Activated T-cell treated with anti-CD3 and anti-CD28 coated beads for 48 hours (primary cell): ENCODE data around the gene AFAP1L2.

Source experiments
- DNase-seq: peaks from one replicate; pipeline ENCODE4 v3.0.0-alpha.2; 2020; ENCODE audit warnings: low read depth

AFAP1L2 gene

GRCh38 chr10:114408968-114409444, 4.7 kb upstream of the AFAP1L2 start:
- no peak for DNase-seq

DNA sequence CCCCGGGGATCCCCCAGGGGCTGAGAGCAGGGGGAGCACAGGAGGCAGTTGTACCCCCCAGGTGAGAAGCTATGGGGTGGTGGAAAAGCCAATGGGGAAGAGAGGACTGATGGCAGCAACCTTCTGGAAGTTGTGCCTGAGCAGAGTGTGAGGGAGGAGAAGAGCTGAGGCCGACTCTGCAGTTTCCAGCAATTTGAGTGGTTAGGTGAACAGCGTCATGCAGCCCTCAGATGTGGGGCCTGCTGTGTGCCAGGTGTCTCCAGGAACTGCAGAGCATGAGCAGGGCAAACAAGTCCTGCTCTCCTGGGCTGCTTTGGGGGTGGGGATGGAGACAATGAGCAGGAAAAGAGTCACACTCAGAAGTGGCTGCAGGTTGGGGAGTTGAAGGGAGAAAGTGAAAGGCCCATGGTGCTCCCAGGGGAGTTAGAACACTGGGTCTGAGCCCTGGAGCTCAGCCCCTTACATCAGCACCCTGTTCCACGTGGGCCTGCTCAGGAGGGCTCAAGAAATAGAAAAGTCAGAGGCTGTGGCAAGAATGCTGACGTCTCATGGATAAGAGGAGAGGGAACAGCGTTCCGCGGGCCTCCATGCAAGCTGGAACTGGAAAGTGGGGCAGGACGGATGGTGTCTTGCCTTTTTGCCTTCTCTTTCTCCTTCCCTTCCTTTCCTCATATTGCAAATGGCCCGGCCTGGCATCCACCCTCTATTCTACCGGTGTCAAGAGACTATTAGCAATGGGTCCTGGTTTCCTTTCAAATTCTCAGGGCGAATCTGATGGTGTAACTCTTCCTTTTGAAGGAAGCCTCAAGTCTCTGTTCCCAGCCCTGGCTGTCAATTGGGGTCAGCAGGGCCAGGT, 4.0 kb upstream of the AFAP1L2 start:
- DNase-seq = no peak

DNA sequence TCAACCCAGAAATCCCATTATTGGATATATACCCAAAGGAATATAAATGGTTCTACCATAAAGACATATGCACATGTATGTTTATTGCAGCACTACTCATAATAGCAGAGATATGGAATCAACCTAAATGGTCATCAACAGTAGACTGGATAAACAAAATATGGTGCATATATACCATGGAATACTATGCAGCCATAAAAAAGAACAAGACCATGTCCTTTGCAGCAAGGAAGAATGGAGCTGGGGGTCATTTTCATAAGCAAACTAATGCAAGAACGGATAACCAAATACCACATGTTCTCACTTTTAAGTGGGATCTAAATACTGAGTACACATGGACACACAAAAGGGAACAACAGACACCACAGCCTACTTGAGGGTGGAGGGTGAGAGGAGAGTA, 2.2 kb upstream of the AFAP1L2 start:
- DNase-seq = no peak

GRCh38 chr10:114405011-114405350, 679 bp upstream of the AFAP1L2 start:
- no peak for DNase-seq

- no peak for DNase-seq
Measured at GRCh38 chr10:114403541-114404161, 651 bp downstream of the AFAP1L2 start.

GRCh38 chr10:114402871-114403540, 1.3 kb downstream of the AFAP1L2 start:
- no peak for DNase-seq

GRCh38 chr10:114402233-114402632, 2.1 kb downstream of the AFAP1L2 start:
- DNase-seq = no peak

DNA sequence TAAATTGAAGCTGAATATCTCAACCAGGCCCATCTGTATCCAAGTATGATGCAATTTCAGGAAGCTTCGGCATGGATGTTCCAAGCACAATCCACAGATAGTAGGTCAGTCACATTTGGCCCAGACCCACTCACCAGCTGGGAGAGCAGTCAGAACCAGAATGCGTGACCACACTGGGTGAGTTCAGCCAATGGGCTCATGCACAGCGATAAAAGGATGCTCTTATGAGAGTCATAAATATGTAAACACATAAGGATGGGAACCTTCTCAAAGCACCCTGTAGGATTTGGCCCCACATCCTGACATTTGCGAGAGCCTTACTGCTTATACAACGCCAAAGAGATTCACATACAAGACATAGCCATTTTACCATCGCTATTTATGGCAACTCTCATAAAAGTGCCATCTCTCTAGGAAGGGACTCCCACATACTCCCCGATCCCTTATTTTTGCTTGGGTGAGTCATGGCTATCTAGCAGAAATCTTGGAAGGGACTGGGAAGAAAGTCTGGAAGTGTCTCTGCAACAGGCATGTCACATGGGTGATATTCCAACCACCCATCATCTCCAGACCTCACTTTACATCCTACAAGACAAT, 3.0 kb downstream of the AFAP1L2 start:
- DNase-seq = no peak

DNA sequence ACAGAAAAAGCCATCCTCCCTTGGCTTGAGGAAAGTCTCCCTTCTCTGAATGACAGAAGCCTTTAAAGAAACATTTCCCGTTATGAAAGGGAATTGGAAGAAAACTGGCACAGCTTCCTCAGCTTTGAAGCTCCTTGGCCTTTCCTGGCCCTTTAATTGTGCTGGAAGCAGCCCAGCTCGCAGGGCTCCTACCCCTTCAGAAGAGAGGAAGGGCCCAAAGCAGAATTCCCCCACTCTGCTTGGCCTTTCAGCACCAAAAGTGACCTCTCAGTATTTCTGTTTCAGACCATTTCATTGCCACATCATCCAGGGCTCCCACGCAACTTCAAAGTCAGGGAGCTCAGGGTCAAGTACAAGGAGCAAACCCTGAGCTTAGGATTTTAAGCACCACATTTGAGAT, 4.2 kb downstream of the AFAP1L2 start:
- DNase-seq = no peak

- DNase-seq = no peak
Measured at GRCh38 chr10:114399576-114399975, 4.7 kb downstream of the AFAP1L2 start.

GRCh38 chr10:114398587-114399331, 5.5 kb downstream of the AFAP1L2 start:
- no peak for DNase-seq

DNA sequence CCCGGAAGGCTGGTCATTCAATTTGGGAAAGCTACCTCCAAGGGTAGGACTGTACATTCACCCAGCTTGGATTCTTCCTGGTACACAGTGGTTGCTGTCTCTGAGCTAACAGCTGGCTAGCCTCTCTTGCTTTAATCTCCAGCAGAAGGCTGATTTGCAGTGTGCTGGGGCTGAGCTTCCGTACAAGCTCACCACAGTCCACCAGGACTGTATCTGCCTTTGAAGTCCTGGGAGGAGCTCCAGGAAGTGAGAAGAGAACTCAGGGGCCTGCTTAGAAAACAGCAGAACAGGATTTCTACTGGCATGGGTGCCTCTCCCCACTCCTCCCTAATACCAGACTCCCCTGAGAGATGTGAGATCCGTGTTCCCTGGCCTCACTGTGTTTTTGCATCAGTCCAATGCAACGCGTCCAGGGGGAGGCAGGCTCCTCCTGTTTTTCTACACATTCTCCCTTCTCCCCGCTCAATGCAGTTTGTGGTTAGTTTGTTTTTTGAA, 6.6 kb downstream of the AFAP1L2 start:
- DNase-seq = no peak

DNA sequence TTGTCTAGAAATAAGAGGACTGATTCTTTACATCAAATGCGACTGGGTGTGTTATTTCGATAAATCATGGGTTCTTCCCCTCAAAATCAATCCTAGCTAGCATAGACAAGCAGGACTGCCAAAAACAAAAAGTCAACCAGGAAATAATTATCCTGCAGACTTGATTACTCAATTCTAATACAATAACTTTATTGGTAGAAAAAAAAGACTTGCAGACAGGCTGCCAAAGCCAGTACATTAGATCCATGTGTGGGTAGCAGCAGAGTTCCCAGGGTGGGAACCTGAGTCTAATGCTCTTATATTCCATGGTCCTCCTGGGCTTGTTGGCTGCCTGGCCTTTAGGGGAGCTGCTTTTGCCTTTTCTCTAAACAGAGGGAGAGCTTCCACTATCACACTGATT, 7.8 kb downstream of the AFAP1L2 start:
- DNase-seq = no peak

DNA sequence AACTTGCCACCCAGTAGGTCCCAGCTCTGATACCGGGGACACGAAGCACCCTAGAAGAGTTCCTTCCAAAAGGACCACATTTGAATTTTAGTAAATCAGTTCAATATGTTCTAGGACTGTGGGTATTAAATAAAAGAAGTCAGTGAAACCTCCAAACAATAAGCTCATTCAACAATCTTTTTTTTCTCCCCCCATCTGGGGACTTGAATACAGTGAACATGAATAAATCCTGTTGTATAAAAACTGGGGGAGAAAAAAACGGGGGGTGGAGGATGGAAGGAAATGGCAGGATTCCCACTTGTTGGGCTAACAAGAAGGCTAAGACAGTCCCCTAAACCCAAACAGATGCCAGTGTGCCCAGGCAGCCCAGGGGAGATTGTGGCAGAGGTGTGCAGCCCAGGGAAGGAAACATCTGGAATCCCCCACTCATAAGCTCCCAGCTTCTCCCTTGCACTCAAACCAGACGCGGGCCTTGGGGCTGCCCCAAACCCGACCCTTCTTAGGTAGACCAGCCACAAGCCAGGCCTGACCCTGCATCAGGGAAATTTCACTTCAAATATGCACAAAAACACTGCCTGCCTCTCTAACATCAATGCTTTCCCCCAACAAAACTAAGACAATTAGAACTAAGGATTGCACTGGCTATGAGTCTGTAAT, 8.8 kb downstream of the AFAP1L2 start:
- DNase-seq = no peak

DNA sequence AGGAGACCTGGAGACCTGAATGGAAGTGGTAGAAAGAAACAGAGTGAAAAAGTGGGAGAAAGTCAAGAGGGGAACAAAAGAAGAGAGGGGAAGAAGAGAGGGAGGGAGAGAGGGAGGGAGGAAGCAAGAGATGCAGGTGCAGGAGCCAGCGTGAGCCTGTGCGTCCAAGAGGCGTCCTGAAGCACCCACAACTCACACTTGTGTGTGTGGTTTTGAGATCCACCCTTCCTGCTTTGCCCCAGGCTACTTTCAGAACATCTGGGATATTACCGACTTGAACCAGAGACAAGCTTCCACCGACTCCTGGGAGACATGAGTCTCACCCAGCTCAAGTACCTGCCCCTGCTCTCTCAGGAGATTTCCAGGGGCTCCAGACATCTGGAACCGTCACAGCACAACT, 9.8 kb downstream of the AFAP1L2 start:
- no peak for DNase-seq

DNA sequence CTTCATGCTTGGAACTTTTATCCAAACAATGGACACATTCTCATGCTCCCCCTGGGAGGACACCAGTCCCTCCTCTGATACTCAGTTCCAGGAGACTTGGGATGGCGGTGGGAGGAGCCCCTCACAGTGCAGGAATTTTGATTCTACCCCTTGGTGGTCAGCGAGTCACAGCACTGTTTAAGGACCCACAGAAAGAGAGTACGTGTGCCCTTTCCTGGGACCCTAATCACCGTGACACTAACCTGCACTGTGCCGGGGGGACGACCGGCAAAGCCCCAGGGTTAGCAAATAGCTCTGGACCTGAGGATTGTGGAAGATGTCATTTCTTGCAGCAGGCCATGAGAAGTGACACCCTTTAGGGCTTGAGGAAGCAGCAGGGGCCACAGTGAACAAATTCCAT, 10.4 kb downstream of the AFAP1L2 start:
- no peak for DNase-seq

DNA sequence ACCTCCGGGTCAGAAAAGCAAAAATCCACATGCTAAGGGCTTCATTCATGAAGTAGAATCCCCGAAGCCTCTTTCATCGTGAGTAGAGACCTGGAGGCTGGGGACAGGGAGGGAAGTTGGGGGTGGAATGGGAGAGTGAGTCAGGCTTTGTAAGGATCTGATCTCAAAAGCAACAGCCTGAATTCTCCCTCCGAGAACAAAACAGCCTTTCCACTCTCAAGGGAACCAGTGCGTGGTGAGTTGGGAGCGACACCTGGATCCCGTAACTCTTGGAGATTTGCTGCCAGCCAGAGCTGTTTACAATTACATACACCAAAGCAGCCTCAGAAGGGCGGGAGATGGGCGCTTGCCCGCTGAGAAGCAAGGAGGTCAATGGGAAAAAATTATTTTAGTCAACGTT, 10.8 kb downstream of the AFAP1L2 start:
- DNase-seq = no peak

DNA sequence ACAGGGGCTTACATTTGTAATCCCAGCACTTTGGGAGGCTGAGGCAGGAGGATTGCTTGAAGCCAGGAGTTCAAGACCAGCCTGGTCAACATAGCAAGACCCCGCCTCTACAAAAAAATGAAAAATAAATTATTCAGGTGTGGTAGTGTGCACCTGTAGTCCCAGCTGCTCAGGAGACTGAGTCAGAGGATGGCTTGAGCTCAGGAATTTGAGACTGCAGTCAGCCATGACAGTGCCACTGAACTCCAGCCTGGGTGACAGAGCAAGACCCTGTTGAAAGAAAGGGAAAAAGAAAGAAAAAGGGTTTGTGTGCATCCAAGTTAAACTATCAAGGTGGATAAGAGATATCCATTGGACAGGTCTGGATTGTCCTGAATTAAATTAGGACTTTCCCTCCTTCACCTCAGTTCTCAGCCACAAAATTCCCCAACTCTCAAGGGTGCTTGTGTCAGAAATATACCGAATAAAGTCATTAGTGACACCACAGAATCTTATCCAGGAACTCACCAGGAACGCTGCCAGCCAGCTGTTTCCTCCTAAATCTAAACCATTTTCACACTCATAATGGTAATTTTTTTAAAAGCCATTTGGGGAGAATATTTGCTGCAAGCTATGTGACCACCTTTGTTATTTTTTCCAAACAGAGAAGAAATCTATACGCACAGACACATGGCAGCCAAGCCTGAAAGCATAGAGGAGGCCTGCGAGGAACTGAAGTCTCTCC, 12.0 kb downstream of the AFAP1L2 start:
- no peak for DNase-seq

DNA sequence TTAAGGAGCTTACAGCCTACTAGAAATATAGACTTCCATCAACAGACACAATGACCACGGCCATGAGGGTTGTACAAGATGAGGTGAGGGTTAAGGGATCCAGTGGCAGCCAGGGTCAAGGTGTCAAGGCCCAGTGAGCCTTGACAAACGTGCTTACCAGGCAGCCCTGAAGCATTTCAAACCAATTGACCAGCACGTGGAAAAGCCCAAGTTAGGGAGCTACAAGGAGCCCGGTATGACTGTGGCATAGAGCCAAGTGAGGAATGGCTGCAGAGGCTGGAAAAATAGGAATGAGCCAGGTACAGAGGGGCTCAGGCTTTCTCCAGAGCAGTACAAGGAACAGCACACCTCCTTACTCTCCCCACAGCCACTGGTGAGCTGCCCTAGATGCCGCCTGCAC, 12.7 kb downstream of the AFAP1L2 start:
- DNase-seq = no peak

- no peak for DNase-seq
Measured at GRCh38 chr10:114389426-114389825, 14.9 kb downstream of the AFAP1L2 start.

- no peak for DNase-seq
Measured at GRCh38 chr10:114388275-114388674, 16.0 kb downstream of the AFAP1L2 start.
